HepG2 (cell line): ENCODE measurements around the gene LDB2. TPM values are rescaled to one million over a fixed set of nuclear protein-coding genes. Genes with fewer than 3 reads are reported as not detected.

Experiments used
- ATAC-seq: fragments of 200-7000 bp; cut with Tn5 transposase; 3 replicates; pipeline ENCODE4 v1.9.1; 2020; ENCODE audit warnings: mild to moderate bottlenecking, moderate library complexity
- BruUV-seq: library from RNA; stranded (reverse); fragments of 400-500 nt; replicated peaks from 2 replicates; lab custom pipeline; 2021; lab: Mats Ljungman, UMichigan
- CTCF ChIA-PET: fragments of 300-600 bp; formaldehyde crosslinking; extraction: SDS; loops from one replicate; lab custom pipeline; 2021; ENCODE audit warnings: low total read pairs, inconsistent platforms, low intra/inter-chr PET ratio; lab: Yijun Ruan, JAX
- POLR2A ChIA-PET: fragments of 350-600 bp; sonication (Branson Sonifier 250); formaldehyde crosslinking; loops from one replicate; lab custom pipeline; 2020; ENCODE audit warnings: antibody characterized with exemption, inconsistent platforms; lab: Yijun Ruan, JAX
- DNase-seq: peaks from one replicate; pipeline ENCODE4 v3.0.0-alpha.2; 2015; ENCODE audit warnings: low spot score
- FAIRE-seq: peaks from 3 replicates; lab custom pipeline; 2011; peaks lifted over from hg19 to GRCh38; lab: Jason Lieb, UNC
- H2AFZ ChIP-seq: one replicate; pipeline ENCODE4 v1.6.1; 2011; ENCODE audit warnings: low read length, inconsistent platforms
- H3K27ac ChIP-seq: fragments of 300-600 bp; 3 replicates; pipeline ENCODE4 v1.8.0; 2011; ENCODE audit warnings: mixed run types, mild to moderate bottlenecking, mixed read lengths, low read length, inconsistent platforms; ENCODE audit not compliant: insufficient read depth; ENCODE audit errors: extremely low read length
- H3K27me3 ChIP-seq, 2 experiments: fragments of 200-600 bp in 1 of 2; 2 replicates in 1 of 2; 3 replicates in 1 of 2; pipeline versions ENCODE4 v1.6.0 to v1.8.0; 2011; ENCODE audit warnings: low read length in 2 of 2, mild to moderate bottlenecking in 2 of 2, moderate library complexity in 2 of 2, inconsistent platforms in 1 of 2; ENCODE audit not compliant: insufficient read depth in 2 of 2, control insufficient read depth in 1 of 2
- H3K36me3 ChIP-seq, 2 experiments: fragments of 200-600 bp in 1 of 2; replicated peaks in 1 of 2; 2 replicates in 1 of 2; 3 replicates in 1 of 2; pipeline versions ENCODE4 v1.5.1 to v1.8.0; 2011; ENCODE audit warnings: low read length in 2 of 2, inconsistent platforms in 1 of 2; ENCODE audit not compliant: insufficient read depth in 2 of 2, control insufficient read depth in 1 of 2
- H3K4me1 ChIP-seq: 2 replicates; pipeline ENCODE4 v1.5.1; 2012; ENCODE audit warnings: low read length, inconsistent platforms; ENCODE audit not compliant: insufficient read depth
- H3K4me2 ChIP-seq: 2 replicates; pipeline ENCODE4 v1.6.0; 2011; ENCODE audit warnings: low read depth, low read length, inconsistent platforms
- H3K4me3 ChIP-seq, 3 experiments: fragments of 200-600 bp in 1 of 3; sonication (generic), shearing (Covaris generic) in 1 of 3; replicated peaks in 1 of 3; 2 replicates each; pipeline ENCODE4 v1.5.1; 2011 to 2016; ENCODE audit warnings: low read length in 3 of 3, inconsistent platforms in 2 of 3, low read depth in 2 of 3, mild to moderate bottlenecking in 2 of 3, control low read depth in 1 of 3, mixed read lengths in 1 of 3; ENCODE audit not compliant: insufficient read depth in 1 of 3
- H3K79me2 ChIP-seq: one replicate; pipeline ENCODE4 v1.6.1; 2011; ENCODE audit warnings: low read length, inconsistent platforms; ENCODE audit not compliant: insufficient read depth
- H3K9ac ChIP-seq: 2 replicates; pipeline ENCODE4 v1.6.0; 2011; ENCODE audit warnings: mild to moderate bottlenecking, low read depth, low read length, inconsistent platforms; ENCODE audit not compliant: insufficient read depth
- H3K9me3 ChIP-seq: 2 replicates; pipeline ENCODE4 v1.5.1; 2012; ENCODE audit warnings: mild to moderate bottlenecking, low read length
- H4K20me1 ChIP-seq: 2 replicates; pipeline ENCODE4 v1.6.0; 2011; ENCODE audit warnings: inconsistent platforms, mild to moderate bottlenecking, low read length, moderate library complexity; ENCODE audit not compliant: insufficient read depth
- DPF2 ChIP-seq: sonication (generic); formaldehyde crosslinking; IDR thresholded peaks from 2 replicates; pipeline ENCODE4 v1.4.0; 2020; ENCODE audit warnings: mild to moderate bottlenecking, low read depth, missing genetic modification reagents, borderline replicate concordance
- FOXK1 ChIP-seq: sonication (generic); formaldehyde crosslinking; IDR thresholded peaks from 2 replicates; pipeline ENCODE4 v1.4.0; 2020; ENCODE audit warnings: low read depth, missing genetic modification reagents, borderline replicate concordance
- NFE2L2 ChIP-seq: fragments of 150-350 bp; IDR thresholded peaks from 2 replicates; pipeline ENCODE4 v1.6.1; 2014; ENCODE audit warnings: low read length
- SATB2 ChIP-seq: sonication (generic); formaldehyde crosslinking; IDR thresholded peaks from 2 replicates; pipeline ENCODE4 v1.5.0; 2020; ENCODE audit warnings: missing genetic modification reagents
- SNAPC2 ChIP-seq: sonication (generic); formaldehyde crosslinking; IDR thresholded peaks from 2 replicates; pipeline ENCODE4 v1.8.1; 2022; ENCODE audit warnings: mild to moderate bottlenecking, missing genetic modification reagents
- SRSF4 ChIP-seq: fragments of 200-400 bp; formaldehyde crosslinking; IDR thresholded peaks from one replicate; pipeline ENCODE4 v1.6.1; 2018; ENCODE audit warnings: mild to moderate bottlenecking, low read depth, low read length, moderate library complexity; ENCODE audit not compliant: poor library complexity, severe bottlenecking
- ZFP41 ChIP-seq: sonication (generic); formaldehyde crosslinking; IDR thresholded peaks from 2 replicates; pipeline ENCODE4 v1.4.0; 2020; ENCODE audit warnings: mild to moderate bottlenecking, missing genetic modification reagents, borderline replicate concordance
- ZNF350 ChIP-seq: sonication (generic); formaldehyde crosslinking; IDR thresholded peaks from 2 replicates; pipeline ENCODE4 v1.4.0; 2020; ENCODE audit warnings: mild to moderate bottlenecking, low read depth, missing genetic modification reagents, borderline replicate concordance
- ZNF674 ChIP-seq: sonication (generic); formaldehyde crosslinking; IDR thresholded peaks from 2 replicates; pipeline ENCODE4 v1.5.0; 2020; ENCODE audit warnings: low read depth, mild to moderate bottlenecking, missing genetic modification reagents
- ZNF724P ChIP-seq: sonication (generic); formaldehyde crosslinking; IDR thresholded peaks from 2 replicates; pipeline ENCODE4 v1.8.0; 2022; ENCODE audit warnings: missing genetic modification reagents, borderline replicate concordance
- WGBS: methylation state at CpG from one replicate; pipeline ENCODE4 v1.1.6; 2017; ENCODE audit warnings: low lambda C conversion rate; 5-methylcytosine and 5-hydroxymethylcytosine counted together
- in situ Hi-C: cut with HindIII; loops from 2 replicates; pipeline ENCODE4 v1.10.0; 2017; ENCODE audit warnings: low pct_unique_long_range_greater_than_20kb; ENCODE audit not compliant: extremely low pct_ligation_motif_present
- intact Hi-C: fragments of 100-400 bp; cut with micrococcal nuclease; formaldehyde crosslinking; loops from one replicate; pipeline ENCODE4 v1.10.0; 2022; ENCODE audit not compliant: unreplicated experiment
- polyA plus RNA-seq, 8 experiments: library from polyadenylated mRNA; depleted of rRNA in 3 of 8; stranded (reverse) in 7 of 8; unstranded in 1 of 8; fragments of >200 nt; fragmentation: Illumina TruSeq in 4 of 8; extraction: Trizol in 4 of 8; gene quantifications; 2 replicates each; pipeline versions ENCODE4 v1.2.1 to v1.2.3, GENCODE V29; 2011 to 2016; ENCODE audit warnings: low read depth in 4 of 8, missing spikeins in 1 of 8, mixed read lengths in 1 of 8; ENCODE audit not compliant: insufficient read depth in 1 of 8
- total RNA-seq, 5 experiments: library from RNA; depleted of rRNA; stranded (reverse); fragments of >200 nt; fragmentation: Illumina TruSeq; extraction: Trizol; gene quantifications; 2 replicates each; pipeline ENCODE4 v1.2.3, GENCODE V29; 2016; ENCODE audit warnings: low read depth in 1 of 5
- TF ChIP-seq, protein P1 (sequence below): sonication (generic); formaldehyde crosslinking; IDR thresholded peaks from 2 replicates; pipeline ENCODE4 v1.4.0; 2020; ENCODE audit warnings: missing genetic modification reagents

Gene LDB2
- total and polyA plus RNA-seq, 2 of the 13 experiments (the other 11 are each of a cell fraction or from before 2014, with no cell fraction given), result not detected

DNA sequence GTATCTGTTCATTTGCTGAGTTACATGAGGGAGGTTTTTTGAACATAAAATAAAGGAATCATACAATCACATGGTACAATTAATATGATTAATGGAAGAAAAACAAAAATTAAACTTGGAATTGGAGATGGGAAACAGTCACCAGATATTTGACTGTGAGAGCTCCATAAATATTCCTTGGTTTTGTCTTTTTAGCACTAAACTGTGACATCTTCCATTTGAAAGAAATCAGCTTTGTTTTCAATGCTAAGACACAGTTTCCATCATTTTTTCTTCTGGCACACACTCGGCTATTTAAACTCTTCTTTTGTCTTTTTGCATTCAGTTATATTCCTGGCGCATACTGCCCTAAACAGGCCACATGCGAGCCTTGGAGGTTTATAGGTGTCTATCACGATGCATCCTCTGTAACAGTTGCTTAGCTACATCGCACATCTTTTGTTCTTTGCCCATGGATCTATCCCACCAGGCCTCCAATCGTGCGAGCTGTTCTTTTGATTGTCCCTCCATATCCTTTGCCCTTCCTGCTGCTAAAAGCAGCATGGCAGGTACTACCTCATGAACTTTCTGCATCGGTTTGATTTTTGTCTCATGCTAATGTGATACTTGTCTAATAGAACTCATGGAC, 158.3 kb downstream of the LDB2 start (continued):
- TF ChIP-seq SRSF4, result no peak
- TF ChIP-seq FOXK1 (CRISPR knock-in tag), result no peak
- TF ChIP-seq ZNF674 (CRISPR knock-in tag), result no peak
- TF ChIP-seq ZFP41 (CRISPR knock-in tag), result no peak

DNA sequence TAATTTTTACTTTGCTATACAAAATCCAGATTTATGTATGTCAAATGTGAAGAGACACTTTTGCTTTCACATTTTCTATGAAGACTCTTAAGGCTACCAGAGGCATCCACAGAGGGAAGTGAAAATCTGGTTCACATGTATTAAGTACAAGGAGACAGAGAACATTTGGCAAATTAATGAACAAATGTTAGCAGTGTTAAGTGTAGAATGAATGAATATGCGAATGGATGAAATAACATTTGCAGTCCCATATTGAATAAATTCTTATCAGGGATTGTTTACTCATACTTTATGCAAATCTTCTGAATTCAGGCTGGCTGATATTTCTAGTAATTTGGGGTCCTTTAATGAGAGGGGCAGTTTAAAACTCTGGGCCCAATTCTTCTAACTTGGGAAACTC, 159.9 kb downstream of the LDB2 start:
- POLR2A ChIA-PET, result no interaction called here
- Histone ChIP-seq H3K79me2 (no peaks in the 10 kb centered on the region), H3K27ac (no peak overlapping the region), H3K9me3 (no peaks in the 10 kb centered on the region), H3K4me3 (no peak overlapping the region), H3K9ac (no peak overlapping the region), H3K4me1 (no peaks in the 10 kb centered on the region), H3K27me3 (no peaks in the 10 kb centered on the region), H3K4me2 (no peak overlapping the region), H4K20me1 (no peaks in the 10 kb centered on the region), H2AFZ (no peak overlapping the region), H3K36me3 (no peaks in the 10 kb centered on the region)
- DNase-seq (no peak), FAIRE-seq (no peak), ATAC-seq (no peak)
- TF ChIP-seq ZNF350, result no peak
- no peak for TF ChIP-seq SATB2
- no peak for TF ChIP-seq SNAPC2 (CRISPR knock-in tag)
- TF ChIP-seq NFE2L2, result no peak
- TF ChIP-seq, protein P1, sequence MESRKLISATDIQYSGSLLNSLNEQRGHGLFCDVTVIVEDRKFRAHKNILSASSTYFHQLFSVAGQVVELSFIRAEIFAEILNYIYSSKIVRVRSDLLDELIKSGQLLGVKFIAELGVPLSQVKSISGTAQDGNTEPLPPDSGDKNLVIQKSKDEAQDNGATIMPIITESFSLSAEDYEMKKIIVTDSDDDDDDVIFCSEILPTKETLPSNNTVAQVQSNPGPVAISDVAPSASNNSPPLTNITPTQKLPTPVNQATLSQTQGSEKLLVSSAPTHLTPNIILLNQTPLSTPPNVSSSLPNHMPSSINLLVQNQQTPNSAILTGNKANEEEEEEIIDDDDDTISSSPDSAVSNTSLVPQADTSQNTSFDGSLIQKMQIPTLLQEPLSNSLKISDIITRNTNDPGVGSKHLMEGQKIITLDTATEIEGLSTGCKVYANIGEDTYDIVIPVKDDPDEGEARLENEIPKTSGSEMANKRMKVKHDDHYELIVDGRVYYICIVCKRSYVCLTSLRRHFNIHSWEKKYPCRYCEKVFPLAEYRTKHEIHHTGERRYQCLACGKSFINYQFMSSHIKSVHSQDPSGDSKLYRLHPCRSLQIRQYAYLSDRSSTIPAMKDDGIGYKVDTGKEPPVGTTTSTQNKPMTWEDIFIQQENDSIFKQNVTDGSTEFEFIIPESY (CRISPR knock-in tag), result no peak
- TF ChIP-seq DPF2 (CRISPR knock-in tag), result no peak
- no peak for TF ChIP-seq ZNF724P (CRISPR knock-in tag)
- no TSS peak for BruUV-seq
- intact Hi-C loops (no loop called here), in situ Hi-C loops (loop anchor here (25.0 kb wide), 1 partner anchor 401 kb away; no protein-coding TSS in a partner anchor)
- CTCF ChIA-PET, result no interaction called here
- 0% methylated on average over 1 of the region's 1 CpG for WGBS
